Activated CD8-positive, alpha-beta memory T cell treated with anti-CD3 and anti-CD28 coated beads, Interleukin-2, amount 50 U/mL, for 24 hours (primary cell): ENCODE results near the gene MAPRE3.
"Not testable (repeated sequence)": the region's sequence is repeated elsewhere in the genome, so short reads cannot be mapped to it uniquely, and the experiment has no call there.

Experiments used
- DNase-seq: peaks from one replicate; pipeline ENCODE4 v3.0.0-alpha.2; 2020; ENCODE audit errors: extremely low read depth

MAPRE3 gene

DNA sequence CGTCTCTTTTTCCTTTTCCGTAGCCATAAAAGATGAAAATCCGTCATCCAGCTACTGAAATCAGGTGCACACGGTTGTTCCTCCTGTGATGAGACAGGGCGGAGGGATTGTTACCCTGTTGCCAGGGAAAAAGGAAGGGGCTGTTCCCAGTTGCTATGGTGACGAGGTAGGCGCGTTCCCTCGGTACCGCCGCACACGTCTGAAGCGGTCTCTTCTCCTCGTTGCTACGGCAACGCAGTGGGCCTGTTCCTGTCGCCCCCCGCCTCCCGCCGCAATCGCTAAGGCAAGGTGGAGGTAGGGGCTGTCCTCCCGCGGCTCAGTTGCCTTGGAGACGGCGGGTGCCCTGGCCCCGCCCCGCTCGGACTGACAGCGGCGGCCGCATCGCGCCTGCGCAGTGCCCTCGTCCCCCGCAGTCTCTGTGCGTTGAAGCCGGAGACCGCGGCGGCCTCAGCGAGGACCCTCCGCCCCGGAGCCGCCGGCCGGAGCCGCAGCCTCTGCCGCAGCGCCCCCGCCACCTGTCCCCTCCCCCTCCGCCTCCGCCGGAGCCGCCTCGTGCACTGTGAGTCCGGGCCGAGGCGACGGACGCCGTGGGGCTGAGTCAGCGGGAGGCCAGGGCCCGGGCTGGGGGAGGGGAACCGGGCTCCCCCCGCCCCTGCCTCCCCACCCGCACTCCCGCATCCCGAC lies at the start of gene MAPRE3:
Gene MAPRE3, plus strand, starts transcription at position 394 of the 684 bp plus-strand sequence. CDS start 51,582 bp downstream, outside the sequence.
- peak; percentile 42 for DNase-seq

DNA sequence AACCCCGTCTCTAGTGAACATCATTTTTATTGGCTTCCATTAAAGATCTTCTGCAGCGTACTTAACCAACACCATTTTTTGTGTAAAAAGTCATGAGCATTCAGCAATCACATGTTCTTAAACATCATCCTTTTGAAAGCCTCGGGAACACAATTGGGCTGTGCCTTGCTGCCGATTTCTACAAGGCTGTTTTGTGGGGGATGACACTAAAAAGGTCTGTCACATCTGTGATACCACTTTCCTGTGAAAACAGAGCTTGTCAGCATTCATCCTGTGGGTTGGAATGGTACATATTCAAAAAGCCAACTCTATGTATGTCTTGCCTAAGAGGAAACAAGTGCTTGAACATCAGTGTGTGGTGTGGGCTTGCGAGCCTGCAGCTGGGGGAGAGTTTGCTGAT lies 49.1 kb upstream of the MAPRE3 start:
- no peak for DNase-seq

DNA sequence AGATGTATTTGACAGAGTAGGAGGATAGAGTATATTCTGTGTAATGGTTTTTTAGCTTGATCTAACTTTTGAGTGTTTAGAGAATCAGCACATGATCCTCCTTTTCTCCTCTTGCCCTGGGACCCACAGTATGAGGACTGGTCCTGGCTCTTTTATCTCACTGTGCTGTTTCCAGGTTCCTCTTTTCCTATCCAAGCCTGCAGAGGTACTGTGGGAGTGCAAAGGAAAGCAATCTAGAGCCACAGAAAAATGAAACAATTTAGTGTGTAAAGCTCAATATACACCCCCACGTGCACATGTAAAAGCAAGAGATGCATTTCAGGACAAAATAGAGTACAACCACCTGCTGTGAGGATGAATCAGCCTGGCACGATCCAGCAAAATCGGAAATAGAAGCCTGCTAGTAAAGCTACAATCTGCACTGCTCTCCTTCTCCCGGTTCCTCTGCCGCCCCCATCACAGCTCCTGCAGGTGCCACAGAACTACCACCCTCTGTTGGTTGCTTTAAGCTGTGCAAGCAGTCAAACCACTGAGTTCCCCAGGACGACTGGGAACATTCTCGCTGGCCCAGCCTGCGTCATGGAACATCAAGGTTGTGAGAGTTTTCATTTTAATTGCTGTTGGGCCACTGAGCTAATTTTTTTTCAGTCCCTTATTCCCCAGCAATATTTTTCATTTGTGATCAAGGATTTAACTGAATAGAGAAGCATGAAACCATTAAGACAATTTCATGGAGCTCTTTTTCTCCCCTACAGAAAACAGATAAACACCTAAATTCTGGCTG lies 47.8 kb upstream of the MAPRE3 start:
- DNase-seq, result peak; percentile 2

DNA sequence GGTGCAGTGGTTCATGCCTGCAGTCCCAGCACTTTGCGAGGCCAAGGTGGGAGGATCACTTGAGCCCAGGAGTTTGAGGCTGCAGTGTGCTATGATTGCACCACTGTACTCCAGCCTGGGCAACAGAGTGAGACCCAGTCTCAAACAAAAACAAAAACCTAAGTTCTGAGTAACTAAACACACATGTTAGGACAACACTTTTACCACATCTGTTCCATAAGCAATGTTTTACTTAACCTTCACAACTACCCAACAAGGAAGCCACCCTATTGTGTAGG lies 47.3 kb upstream of the MAPRE3 start:
- not testable (repeated sequence) for DNase-seq

DNA sequence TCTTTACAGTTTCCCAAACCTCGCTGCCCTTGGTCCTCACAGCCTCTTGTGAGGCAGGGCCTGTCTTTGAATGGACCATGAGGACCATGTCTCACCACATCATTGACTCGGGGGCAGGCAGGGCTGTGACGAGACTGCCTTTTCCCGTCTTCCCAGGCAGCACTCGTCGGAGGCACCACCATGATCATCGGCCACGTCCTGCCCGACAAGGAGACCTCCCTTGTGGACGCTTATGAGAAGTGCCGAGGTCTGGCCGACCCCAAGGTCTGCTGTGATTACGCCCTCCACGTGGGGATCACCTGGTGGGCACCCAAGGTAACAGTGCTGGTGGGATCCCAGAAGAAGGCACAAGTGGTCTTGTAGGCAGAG lies 45.7 kb upstream of the MAPRE3 start:
- no peak for DNase-seq

DNA sequence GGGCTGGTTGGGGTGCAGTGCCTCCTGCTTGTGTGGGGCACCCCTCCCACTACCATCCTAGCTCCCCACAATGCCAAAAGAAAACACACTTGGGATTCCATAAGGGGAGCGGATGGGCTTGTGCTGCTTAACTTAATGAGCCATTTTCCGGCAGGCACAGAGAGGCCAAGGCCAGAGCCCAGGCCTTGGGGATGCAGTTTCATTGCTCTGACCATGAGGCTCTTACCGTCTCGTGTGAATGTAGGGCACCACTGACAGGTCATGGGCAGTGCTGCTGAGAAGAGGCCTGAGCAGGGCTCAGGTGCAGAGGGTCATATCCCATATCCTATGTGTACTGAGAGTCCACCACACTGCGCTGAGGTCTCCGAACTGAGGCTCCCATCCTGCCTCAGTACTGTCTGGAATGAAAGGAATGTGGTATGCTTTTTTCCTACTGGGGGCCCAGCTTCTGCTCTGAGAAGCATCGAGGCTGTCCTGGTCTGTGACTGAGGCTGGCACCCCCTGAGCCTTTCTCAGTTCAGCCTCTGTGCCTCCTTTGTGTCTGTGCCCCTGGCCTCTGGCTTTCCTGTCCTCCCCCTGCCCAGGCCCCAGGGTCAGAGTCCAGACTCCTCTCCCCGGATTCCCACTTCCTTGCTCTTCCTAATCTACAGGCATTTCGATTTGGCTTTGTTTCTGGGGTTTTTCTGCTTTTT lies 45.2 kb upstream of the MAPRE3 start:
- no peak for DNase-seq

DNA sequence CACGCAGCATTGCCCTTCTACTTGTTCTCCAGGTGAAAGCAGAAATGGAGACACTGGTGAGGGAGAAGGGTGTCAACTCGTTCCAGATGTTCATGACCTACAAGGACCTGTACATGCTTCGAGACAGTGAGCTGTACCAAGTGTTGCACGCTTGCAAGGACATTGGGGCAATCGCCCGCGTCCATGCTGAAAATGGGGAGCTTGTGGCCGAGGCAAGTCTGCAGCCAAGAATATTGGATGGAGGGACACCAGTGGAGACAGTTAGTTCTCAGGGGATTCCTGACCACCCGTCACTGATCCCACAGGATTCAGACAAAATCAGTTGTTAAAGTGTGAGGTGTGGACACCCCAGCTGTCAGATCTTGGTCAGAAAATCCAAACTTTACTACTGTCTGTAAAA lies 43.2 kb upstream of the MAPRE3 start:
- no peak for DNase-seq

DNA sequence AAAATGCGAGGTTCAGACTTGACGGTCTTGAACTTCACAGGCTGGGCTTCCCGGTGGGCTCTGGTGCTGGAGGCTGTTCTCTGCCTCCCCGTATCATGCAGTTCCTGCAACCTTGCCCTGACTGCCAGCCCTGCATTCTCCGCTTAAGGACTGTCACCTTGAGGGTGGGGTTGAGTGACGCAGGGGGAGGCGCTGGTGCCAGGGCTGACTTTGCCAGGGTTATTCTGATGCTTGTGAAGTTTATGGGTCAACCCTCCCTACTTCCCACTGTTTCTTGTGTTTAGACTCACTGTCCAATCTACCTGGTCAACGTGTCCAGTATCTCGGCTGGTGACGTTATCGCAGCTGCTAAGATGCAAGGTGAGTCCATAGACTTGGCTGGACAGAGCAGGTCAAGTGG lies 37.5 kb upstream of the MAPRE3 start:
- DNase-seq, result no peak

DNA sequence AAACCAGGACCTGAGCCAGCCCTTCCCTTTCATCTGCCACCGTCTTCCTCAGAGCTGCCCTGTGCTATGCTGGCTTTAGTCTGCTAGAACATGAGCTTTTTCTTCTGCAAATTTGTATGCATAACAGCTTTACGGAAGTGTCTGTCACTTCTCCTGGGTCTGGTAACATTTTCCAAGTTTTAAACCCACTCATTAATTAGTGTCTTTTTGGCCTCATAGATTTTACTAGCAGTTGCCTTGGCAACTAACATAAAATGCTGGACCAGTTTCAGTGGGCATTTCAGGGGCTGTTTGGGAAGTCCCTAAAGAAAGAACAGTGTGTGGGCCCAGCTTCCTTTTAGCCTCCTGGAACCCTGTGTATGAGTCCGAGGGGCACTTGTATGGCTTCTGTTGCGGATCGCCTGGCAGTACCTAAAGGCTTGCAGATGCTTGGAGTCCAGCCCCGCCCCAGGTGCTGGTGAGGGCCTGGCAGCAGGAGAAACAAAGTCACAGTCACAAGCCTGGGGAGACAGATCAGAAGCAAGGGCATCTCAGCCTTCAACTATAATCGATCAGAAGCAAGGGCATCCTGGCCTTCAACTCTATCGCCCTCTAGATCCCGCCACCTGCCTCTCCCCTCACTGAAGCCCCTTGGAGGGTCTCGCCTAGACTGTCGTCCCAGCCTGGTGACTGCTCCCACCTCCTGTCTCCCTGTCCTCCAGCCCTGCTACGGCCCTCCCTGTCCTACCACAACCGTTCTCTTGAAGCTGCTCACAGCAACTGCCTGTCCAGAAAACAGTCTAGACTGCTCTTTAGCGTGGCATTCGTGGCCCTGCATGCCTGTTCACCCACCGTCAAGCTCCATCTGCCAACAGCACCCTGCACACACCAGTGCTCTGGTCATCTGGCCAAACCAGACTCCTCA lies 36.8 kb upstream of the MAPRE3 start:
- no peak for DNase-seq

DNA sequence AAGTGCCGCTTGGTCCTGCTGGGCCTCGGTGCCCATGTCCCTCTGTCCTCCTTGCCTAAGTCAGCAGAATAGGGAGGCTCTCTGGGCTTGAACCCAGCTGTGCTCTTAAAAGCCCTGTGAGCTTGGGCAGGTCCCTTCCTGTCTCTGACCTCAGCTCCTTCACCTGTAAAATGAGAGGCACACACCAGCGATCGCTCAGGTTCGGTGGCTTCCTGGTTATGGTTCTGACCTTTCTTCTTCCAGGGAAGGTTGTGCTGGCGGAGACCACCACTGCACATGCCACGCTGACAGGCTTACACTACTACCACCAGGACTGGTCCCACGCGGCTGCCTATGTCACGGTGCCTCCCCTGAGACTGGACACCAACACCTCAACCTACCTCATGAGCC lies 36.1 kb upstream of the MAPRE3 start:
- DNase-seq, result no peak

DNA sequence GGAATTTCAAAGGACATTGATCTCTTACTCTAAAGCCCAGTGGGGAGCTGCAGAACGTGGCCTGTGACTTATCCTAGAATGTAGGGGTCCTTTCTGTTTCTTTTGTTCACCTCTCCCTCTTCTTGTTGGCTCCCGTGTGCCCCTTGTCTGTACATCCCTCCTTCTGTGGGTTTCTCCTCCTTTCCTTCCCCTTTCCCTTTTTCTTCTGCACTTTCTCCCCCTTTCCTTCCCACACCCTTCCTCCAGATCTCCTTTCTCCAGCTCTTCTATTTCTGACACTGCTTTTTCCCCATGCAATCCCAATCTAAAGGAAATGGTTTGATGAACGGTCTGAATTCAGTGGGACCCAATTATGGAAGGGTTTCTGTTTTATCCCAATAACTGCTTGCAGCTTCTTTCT lies 35.5 kb upstream of the MAPRE3 start:
- DNase-seq, result no peak

DNA sequence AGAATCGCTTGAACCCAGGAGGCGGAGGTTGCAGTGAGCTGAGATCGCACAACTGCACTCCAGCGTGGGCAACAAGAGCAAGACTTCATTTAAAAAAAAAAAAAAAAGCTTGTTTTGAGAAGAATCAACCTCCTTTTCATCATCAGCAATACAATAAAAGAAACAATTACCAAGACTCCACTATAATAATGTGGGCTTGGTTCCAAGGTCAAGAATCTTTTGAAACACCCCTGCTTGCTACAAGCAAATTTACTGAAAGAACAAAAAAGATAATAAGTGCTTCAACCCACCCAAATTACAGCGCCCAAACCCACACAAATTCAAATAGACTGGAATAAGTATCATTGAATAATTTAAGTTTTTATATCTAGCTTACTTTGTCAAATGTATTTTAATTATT lies 33.6 kb upstream of the MAPRE3 start:
- DNase-seq, result no peak

DNA sequence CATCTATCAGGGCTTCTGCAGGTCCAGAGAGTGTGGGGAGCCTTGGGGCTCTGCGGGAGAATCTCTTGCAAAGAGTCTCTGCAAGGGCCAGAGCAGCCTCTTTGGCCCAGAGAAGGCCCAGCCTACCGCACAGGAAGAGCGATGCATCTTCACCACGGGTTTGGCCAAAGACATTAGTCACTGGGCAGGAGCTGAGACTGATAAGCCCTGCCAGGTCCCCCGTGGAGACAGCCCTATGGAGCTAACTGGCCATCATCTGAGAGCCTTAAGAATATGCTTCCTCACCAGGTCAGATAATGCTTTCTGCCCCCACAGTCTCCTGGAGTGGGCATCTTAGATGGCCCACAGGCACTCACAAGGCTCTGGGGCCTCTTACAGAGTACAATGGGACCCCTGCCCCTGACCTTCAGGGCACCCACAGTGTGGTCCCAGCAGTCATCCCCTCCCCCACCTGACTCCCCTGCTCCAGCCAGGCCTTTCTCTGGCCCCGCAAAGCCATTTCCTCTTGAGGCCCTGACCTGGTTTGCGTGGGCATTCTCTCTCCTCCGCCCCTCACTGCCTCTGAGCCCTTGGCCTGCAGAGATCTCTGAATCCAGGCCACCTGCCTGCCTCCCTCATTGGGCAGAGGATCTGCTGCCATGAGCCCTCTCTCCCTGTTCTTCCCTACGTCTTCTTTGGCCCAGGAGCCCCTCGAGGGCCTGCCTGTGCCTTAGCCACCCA lies 31.9 kb upstream of the MAPRE3 start:
- no peak for DNase-seq

DNA sequence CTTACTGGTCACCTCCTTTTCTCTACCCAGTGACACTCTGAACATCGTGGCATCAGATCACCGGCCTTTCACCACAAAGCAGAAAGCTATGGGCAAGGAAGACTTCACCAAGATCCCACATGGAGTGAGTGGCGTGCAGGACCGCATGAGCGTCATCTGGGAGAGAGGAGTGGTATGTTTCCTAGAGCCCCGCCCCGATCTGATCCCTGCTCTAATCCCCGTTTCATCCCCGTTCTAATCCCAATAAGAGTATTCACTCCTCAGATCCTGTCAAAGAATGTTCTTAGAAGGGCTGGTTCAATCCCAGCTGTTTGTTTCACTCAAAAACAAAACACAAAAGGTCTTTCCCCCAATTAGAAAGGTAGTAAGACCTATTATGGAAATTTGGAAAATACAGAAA lies 30.4 kb upstream of the MAPRE3 start:
- no peak for DNase-seq

DNA sequence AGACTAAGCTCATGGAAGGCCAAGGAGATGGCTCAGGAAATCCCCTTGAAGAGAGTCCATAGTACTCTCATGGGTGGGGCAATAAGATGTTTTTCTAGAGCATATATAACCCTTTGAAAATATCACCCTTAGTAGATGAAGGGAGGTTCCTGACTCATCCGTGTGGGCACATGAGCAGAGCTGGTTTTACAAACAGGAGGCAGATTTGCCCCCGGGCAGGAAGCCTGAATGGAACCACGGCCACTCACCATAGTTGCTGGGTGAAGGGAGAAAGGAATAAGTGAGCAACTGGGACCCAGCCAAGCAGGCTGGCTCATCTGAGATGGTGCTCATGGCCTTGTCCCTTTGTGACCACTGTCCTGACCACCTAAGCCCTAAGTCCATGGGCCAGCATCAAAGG lies 29.0 kb upstream of the MAPRE3 start:
- DNase-seq, result no peak

DNA sequence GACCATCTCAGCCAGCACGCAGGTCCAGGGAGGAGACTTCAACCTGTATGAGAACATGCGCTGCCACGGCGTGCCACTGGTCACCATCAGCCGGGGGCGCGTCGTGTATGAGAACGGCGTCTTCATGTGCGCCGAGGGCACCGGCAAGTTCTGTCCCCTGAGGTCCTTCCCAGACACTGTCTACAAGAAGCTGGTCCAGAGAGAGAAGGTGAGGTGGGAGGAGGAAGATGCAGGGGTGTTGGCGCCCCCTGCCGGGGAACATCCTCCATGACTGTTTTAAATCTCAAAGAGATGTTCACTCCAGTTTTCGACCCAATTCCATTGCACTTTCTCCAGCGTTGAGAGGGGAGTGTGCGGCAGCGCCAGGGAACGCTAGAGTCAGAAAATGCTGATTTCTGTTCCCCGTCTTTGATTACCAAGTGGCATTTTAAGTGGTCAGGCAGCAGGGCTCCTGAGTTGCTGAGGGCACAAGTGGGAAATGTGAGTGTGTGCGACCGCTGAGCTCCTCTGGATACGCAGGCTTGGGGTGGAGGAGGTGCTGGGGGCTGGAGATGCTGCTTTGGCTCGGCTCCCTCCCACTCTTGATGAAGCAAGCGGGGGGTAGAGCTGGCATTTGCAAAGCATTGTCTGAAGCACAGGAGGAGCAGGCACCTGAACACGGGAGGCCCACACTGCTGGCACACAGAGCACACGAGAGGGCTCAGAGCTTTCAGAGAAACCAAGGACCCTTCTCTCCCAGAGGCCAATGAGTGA lies 27.7 kb upstream of the MAPRE3 start:
- DNase-seq, result peak; percentile 31

DNA sequence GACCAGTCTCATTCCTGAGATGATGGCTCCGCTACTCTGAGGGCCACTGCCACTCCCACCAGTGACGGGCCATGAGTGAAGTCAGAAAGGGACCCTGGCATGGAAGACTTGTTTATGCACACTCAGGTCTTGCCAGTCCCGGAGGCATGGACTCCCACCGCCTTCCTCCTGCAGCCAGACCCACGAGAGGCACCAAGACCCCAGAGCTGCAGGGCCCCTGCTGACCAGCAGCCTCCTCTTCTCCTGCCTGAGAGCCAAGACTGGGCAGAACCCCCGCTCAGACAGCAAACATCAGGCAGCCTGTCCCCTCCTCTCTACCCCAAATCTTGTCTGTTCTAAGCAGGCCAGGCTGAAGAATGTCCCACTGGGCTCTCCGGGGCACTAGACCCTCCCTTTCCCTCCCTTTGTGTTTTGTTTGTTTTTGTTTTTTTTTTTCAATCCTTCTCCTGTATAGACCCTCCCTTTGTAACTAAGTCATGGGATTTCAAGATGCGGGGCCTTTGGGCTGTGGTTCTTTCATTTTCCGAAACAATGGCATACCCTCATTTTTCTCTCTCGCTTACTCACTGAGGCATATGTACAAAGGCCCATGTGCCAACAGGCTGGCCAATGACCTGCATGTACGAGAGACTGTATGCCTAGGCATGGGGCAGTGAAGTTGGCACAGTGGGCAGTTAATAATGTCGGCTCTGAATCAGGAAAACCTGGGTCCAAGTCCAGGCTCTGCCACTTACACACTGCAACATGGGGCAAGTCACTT lies 24.3 kb upstream of the MAPRE3 start:
- no peak for DNase-seq

DNA sequence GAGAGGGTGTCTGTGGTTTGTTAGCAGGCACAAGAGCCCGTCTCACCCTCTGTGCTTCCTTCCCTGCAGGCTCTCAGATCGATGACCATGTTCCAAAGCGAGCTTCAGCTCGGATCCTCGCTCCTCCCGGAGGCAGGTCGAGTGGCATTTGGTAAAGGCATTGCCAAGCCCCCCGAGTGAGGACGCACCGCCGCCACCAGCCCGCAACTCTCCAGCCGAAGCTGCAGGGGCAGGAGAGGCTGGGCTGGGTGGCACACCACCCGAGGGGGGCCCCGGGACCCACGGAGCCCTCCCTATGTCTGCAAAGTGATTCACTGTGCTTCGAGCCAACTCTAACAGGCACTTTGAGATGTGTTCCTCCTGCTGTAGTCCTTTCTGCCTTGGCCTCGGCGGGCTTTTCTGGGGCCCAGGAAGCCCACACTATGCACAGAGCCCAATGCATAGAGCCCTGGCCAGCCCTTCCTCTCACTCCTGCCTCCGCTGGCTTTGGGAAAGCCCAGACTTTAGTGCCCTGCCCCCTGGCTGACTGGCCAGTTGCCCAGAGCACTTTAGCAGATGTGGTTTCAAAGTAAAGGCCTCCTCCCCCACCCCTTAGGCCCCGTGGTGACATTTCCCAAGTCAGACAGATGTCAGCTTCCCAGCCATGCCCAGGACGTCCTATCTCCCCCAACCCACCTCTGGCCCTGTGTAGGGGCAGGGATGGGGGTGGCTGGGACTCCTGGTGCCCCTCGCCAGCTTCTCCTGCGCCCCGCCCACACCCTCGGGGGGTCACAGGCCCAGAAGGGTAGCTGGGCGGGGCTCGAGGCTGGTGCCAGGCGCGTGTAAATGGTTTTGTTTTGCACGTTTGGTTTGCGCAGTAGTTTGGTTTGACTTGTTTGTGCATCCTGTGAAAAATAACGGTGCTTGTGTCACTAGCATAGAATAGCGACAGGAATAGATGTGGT lies 23.3 kb upstream of the MAPRE3 start:
- DNase-seq, result no peak

DNA sequence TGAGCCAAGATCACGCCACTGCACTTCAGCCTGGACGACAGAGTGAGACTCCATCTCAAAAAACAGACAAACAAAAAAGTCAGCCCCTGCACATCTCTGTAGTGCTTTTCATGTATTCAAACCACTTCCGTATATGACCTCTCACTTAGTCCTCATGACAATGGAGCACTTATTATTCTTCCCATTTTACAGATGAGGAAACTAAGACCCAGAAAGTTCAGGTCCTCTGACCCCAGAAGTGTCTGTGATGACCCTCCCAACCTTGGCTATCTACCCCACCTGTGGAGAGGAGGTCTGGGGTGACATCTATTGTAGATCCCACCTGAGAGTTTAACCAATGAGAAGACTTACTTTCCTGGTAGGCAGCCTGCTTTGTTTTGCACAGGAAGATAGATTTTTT lies 21.6 kb upstream of the MAPRE3 start:
- DNase-seq, result no peak
